Astrocyte of the spinal cord (primary cell): ENCODE results near the gene PHYHD1.

ENCODE experiments used
- DNase-seq: peaks from one replicate; pipeline ENCODE4 v3.0.0; 2011; ENCODE audit warnings: low read depth, low spot score
- H3K4me3 ChIP-seq: 2 replicates; pipeline ENCODE4 v1.5.1; 2011; ENCODE audit warnings: low read depth, mild to moderate bottlenecking, low read length, moderate library complexity
- in situ Hi-C: cut with HindIII; loops from 2 replicates; pipeline ENCODE4 v1.10.0; 2017; ENCODE audit warnings: low sequenced_read_pairs
- TF ChIP-seq, protein P1 (sequence below): IDR thresholded peaks from 2 replicates; pipeline ENCODE4 v1.5.1; 2012; ENCODE audit warnings: low read depth, mild to moderate bottlenecking, low read length, inconsistent platforms

The PHYHD1 gene

DNA sequence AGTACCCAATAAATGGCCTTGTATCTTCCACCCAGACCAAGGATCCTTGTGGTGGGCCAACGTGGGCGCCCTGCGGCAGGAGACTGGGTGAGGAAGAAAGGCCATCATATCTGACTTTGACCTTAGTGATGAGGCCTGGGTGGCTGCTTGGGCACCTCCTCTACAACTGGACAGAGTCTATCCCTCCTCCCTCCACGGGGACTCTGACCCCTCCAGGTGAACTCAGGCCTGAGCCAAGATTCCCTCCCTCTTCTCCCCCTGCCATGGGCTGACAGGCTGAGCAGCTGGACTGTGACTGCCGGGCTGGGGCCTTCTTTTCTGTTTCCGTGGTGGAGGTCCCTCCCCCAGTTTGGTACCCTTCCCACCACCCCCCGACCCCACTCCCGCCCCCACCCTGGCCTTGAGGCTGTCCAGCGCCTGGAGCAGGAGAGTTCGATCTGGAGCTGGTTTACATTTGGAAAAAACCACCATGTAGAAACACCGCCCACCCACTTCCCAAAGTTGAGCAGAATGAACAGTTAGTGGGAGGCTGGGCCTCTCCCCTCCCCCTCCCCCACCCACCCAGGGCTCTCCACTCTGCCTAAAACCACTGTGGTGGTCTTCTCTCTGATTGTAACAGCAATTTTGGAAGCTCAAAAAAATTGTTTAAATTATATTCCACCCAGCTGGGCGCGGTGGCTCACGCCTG is 1.2 kb upstream of the PHYHD1 start:
- no peak for DNase-seq
- H3K4me3 ChIP-seq = no peak overlapping the region
- TF ChIP-seq, protein P1, sequence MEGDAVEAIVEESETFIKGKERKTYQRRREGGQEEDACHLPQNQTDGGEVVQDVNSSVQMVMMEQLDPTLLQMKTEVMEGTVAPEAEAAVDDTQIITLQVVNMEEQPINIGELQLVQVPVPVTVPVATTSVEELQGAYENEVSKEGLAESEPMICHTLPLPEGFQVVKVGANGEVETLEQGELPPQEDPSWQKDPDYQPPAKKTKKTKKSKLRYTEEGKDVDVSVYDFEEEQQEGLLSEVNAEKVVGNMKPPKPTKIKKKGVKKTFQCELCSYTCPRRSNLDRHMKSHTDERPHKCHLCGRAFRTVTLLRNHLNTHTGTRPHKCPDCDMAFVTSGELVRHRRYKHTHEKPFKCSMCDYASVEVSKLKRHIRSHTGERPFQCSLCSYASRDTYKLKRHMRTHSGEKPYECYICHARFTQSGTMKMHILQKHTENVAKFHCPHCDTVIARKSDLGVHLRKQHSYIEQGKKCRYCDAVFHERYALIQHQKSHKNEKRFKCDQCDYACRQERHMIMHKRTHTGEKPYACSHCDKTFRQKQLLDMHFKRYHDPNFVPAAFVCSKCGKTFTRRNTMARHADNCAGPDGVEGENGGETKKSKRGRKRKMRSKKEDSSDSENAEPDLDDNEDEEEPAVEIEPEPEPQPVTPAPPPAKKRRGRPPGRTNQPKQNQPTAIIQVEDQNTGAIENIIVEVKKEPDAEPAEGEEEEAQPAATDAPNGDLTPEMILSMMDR = no peak
- in situ Hi-C loops = no loop called here

DNA sequence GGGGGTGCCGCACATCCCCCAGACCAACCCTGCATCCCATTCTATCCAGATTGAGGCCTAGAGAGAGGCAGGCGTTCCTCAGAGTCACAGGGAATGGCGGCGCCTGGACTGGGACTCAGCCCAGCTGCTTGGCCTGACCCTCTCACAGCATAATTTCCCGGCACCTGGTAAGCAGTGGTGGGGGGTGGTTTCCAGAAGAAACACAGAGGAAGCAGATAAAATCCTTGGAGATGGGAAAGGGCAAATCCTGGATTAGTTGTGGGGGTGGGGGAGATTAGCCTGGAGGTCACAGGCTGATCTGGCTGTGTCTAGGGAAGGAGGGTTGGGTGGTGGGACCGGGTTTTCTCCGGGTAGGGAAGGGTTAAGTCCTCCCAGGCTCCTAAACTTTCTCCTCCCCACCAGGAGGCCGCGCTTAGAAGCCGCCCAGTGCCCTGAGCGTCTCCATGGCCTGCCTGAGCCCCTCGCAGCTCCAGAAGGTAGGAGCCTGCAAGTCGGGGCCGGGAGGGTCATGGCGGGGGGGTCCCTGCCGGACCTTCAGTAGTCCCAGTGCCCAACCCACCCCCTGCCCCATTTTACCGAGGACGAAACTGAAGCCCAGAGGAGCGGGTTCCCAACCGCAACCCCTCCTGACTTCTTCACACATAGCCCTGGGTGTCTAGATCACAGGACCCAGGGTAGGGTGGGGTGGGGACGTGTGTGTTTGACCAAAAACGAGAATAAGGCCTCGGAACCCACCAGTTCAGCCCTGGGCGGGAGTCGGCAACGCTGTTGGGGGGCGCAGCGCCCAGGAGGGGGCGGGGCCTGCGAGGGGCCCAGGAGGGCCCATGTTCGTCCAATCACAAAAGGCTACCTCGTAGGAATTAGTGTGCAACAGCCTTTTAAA is 1.3 kb downstream of the PHYHD1 start:
- in situ Hi-C loops = no loop called here
- TF ChIP-seq, protein P1 = peak; percentile 5
- DNase-seq = peak; percentile 34
- peak overlapping the region; percentile 38 for H3K4me3 ChIP-seq

DNA sequence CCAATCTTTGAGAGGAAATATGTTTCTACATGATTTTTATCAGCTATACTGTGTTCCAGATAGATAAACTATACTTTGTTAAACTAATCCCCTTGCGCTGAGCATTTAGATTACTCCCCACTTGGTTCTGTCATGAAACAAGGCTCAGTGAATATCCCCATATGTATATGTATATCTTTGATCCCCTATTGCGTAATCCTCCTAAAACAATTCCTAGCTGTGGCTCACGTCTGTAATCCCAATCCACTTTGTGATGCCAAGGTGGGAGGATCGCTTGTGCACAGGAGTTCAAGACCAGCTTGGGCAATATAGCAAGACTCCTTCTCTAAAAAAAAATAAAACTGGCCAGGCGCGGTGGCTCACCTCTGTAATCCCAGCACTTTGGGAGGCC is 2.7 kb downstream of the PHYHD1 start:
- DNase-seq = no peak
- TF ChIP-seq, protein P1 = no peak
- in situ Hi-C loops = no loop called here
- H3K4me3 ChIP-seq = no peak overlapping the region

DNA sequence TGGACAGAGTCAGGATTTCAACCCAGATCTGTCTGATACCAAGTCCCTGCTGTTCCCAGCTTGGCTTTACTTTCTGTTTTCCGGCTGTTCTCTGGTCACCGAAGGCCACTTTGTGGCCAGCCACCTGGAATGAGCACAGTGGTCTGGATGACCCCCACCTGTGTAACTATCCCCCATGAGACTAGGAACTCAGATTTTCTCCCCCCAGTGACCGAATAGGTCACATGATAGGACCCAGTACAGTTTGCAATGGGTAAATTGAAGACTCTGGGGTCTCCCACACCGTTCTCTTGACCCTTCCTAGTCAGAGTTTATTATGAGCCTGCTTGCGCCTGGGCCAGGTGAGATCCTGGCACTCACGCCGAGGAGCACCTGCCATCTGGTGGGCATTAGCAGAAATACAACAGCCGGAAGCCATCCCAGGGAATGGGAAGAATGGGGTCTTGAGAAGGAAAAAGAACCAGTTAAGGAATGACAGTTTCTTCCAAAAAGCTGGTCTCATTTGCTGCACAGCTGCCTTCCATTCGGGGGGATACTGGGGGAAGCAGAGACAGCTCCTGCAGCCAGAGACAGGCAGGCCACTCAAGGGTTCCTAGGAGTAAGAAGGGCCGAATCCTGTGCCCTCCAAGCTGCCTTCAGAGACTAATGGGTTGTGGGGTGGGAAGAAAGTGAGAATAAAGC is 7.1 kb downstream of the PHYHD1 start:
- TF ChIP-seq, protein P1 = peak; percentile 84
- H3K4me3 ChIP-seq = no peak overlapping the region
- in situ Hi-C loops = no loop called here
- peak; percentile 45 for DNase-seq

DNA sequence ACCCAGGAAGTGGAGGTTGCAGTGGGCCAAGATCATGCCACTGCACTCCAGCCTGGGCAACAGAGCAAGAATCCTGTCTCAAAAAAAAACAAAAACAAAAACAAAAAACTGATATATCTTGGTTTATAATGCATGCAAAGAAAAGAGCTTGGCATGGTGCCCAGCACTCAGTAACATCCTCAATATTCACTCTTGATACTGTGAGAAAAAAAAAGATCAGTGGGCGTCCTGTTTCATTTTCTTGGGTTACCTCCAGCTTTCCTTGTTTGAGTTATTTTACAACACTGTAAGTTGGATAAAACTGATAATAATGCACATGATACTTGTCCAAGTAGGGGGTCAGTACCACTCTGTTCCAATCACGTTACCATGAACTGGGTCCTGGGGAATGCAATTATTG is 7.8 kb downstream of the PHYHD1 start:
- TF ChIP-seq, protein P1 = no peak
- H3K4me3 ChIP-seq = no peak overlapping the region
- in situ Hi-C loops = no loop called here
- DNase-seq = no peak

DNA sequence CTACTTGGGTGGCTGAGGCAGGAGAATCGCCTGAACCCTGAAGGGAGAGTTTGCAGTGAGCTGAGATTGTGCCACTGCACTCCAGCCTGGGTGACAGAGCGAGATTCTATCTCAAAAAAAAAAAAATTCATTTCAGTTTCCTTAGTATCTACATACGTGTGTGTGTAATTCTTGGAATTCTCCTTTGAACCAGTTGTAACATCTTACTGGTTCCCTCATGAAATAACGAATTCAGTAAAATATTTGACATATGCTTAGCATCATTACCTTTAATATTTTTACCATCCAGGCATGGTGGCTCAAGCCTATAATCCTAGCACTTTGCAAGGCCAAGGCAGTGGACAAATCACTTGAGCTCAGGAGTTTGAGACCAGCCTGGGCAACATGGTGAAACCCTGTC is 8.8 kb downstream of the PHYHD1 start:
- TF ChIP-seq, protein P1 = no peak
- H3K4me3 ChIP-seq = no peak overlapping the region
- no peak for DNase-seq
- in situ Hi-C loops = no loop called here
